KBM-7 (cell line): ENCODE data around the gene PTPRJ.

Source experiments
- DNase-seq: peaks from one replicate; pipeline ENCODE4 v3.0.0-alpha.2; 2015
- in situ Hi-C: fragments of 300-500 bp; cut with MboI; formaldehyde crosslinking; loops from 2 replicates; pipeline ENCODE4 v1.14.3; 2020; ENCODE audit warnings: low sequenced_read_pairs, low pct_unique_long_range_greater_than_20kb, mixed read lengths

Gene PTPRJ

GRCh38 chr11:47991894-47992293, 11.5 kb downstream of the PTPRJ start:
- in situ Hi-C loops, result no loop called here
- no peak for DNase-seq

DNA sequence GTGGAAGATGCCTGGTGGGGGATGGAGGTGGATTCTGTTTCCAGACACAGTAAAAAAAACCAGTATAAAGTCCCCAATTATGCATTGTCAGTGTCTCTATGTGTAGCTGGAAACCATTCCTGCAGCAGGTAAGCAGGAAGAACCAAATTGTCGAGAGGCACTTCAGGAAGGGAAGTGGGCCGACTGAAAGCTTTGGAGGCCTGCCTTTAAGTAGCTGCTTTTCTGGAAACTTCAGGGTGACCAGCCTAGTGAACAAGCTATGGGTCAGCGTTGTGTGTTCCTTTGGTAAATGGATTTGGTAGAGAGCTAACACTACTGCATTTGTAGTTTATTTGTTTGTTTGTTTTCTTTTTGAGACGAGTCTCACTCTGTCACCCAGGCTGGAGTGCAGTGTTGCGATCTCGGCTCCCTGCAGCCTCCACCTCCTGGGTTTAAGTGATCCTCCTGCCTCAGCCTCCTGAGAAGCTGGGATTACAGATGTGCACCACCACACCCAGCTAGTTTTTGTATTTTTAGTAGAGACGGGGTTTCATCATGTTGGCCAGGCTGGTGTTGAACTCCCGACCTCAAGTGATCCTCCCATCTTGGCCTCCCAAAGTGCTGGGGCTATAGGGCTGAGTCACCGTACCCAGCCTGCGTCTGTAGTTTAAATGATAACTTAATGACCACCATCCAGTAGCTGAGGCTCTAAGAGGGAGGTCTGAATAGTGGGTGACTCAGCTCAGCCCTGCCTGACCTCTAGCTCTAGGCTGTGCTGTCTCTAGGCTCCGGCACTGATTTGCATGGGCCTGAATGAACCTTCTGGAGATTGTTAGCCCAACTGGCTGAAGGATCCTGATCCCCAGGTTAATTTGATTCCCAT, 12.8 kb downstream of the PTPRJ start:
- no peak for DNase-seq
- in situ Hi-C loops, result no loop called here

DNA sequence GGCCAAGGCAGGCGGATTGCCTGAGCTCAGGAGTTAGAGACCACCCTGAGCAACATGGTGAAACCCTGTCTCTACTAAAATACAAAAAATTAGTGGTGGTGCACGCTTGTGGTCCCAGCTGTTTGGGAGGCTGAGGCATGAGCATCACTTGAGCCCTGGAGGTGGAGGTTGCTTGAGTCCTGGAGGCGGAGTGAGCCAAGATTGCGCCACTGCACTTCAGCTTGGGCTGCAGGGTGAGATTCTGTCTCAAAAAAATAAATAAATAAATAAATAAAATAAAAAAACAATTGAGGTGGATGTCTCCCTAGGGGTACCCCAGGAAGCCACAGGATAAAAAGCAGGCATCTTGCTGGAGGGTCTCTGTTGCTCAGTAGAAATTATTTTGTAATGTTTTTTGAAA, 14.1 kb downstream of the PTPRJ start:
- no peak for DNase-seq
- in situ Hi-C loops, result no loop called here

- in situ Hi-C loops, result no loop called here
- DNase-seq, result no peak
Observed at GRCh38 chr11:47995360-47995769, 15.0 kb downstream of the PTPRJ start.

- in situ Hi-C loops, result no loop called here
- DNase-seq, result no peak
Observed at GRCh38 chr11:47997063-47998053, 17.0 kb downstream of the PTPRJ start.

DNA sequence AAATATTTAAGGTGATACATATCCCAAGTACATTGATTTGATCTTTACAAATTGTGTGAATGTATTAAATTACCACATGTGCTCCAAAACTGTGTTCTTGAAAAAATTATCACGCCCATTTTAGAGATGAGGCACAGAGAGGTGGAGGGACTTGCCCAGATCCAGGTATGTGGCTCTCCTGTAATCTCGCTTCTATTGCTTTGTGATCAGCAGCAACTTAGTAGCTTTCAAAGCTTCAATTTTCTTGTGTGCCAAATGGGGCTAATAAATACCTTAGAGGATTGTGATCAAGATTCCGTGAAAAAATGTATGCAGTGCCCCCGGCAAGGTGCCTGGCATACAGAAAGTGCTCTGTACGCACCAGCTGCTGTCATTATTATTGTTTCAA, 18.0 kb downstream of the PTPRJ start:
- in situ Hi-C loops, result no loop called here
- no peak for DNase-seq

- no peak for DNase-seq
- in situ Hi-C loops, result no loop called here
Observed at GRCh38 chr11:47998733-47999359, 18.5 kb downstream of the PTPRJ start.

DNA sequence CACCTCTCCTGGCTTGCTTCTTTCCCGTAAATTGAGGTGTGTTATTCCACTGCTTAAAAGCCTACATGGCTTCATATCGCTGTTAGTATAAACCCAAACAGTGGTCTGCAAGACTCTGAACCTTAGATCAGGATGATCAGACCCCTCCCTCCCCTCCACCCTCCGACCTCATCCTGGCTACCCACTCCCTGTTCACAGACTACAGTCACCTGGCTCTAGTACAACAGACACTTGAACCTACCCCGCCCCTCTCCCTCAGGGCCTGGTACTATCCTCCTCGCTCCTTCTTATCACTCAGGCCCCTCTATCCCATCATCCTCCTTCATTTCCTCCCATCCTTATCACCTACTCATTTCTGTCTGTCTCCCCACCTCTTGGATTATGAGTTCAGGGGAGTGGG, 20.1 kb downstream of the PTPRJ start:
- in situ Hi-C loops, result no loop called here
- no peak for DNase-seq

DNA sequence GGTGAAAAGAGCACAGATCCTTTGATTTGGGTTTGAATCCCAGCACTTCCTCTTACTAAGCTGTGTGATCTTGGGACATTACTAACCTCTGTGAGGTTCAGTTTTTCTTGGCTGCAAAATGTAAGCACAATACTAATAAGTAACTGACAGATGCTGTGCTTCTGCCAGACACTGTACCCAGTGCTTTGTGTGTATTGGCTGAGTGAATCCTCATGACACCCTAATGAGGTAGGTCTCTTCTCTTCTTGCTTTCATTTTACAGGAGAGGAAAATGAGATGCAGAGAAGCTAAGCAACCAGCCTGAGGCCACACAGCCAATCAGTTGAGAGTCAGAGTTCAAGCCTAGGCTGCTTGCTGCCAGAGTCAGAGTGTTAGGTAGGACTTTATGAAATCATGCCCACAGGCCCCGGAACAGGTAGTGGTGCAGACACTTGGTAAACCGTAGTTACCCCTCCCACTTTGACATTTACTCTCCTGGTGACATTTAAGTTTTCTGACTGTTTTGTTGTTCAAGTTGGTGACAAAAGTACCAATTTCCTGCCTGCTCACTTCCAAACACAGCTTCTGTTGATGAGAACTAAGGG, 21.2 kb downstream of the PTPRJ start:
- in situ Hi-C loops, result no loop called here
- DNase-seq, result no peak

GRCh38 chr11:48002561-48002960, 22.2 kb downstream of the PTPRJ start:
- no peak for DNase-seq
- in situ Hi-C loops, result no loop called here

DNA sequence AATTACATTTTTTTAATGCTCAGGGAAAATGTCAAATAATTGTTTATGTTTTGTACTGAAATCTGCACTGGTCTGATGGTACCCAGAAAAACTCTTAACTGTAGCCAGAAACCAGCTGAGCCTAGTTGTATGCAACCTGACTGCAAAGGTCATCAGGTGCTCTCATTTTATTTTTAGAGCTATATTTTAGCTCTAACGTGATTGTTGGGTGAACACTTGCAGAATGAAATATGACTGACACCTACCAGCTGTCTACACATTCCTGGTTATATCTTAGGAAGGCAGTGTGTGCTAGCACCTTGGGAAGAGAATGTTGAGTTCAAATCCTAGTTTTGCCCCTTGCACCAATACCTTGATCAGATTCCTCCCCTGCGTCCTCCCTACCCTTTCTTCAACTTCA, 23.6 kb downstream of the PTPRJ start:
- no peak for DNase-seq
- in situ Hi-C loops, result no loop called here

DNA sequence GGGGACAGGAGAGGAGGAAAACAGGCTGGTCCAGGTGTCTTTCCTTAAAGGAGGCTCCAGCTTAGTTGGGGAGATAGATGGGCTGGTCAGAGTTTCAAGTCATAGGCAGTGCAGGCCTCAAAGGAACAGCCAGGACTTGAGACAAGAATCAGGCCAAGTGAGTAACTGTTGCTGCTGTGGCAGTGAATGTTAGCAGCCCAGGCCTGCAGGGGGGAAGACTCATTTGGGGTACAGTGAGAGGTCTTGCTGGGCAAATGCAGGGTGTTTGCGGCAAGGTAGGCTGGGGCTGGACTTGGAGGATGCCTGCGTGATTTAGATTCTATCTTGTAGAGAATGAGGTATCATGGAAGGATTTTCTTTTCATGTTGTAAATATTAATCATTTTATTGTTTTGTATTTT, 24.1 kb downstream of the PTPRJ start:
- in situ Hi-C loops, result no loop called here
- DNase-seq, result no peak

DNA sequence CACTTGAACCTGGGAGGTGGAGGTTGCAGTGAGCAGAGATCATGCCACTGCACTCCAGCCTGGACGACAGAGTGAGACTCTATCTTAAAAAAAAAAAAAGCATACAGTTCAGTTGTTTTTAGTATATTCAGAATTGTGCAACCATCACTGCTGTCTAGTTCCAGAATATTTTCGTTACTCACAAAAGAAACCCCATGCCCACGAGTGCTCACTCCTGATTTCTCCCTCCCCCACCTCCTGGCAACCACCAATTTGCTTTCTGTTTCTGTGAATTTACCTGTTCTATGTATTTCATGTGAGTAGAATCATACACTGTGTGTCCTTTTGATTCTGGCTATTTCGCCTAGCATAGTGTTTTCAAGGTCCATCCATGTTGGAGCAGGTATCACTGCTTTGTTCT, 24.8 kb downstream of the PTPRJ start:
- in situ Hi-C loops, result no loop called here
- no peak for DNase-seq

- DNase-seq, result no peak
- in situ Hi-C loops, result no loop called here
Observed at GRCh38 chr11:48005831-48006270, 25.5 kb downstream of the PTPRJ start.

- in situ Hi-C loops, result no loop called here
- DNase-seq, result no peak
Observed at GRCh38 chr11:48006301-48006992, 26.1 kb downstream of the PTPRJ start.

DNA sequence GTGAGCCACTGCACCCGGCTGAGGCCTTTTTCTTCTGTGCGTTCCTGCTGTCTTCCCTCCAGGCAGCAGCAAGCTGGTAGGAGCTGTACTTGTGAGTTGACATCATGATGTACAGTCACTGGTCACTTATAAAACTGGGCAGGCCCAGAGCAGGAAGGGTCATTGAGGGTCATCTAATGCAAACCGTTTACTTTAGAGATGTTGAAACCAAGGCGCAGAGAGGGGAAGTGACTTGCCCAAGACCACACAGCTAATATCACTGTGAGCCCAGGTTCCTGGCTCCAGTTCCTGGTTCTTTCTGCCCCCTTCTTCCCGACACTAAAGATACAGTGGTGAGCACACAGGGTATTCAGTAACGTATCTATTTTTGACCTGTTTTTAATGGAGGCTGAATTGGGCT, 27.3 kb downstream of the PTPRJ start:
- in situ Hi-C loops, result no loop called here

GRCh38 chr11:48008951-48009270, 28.6 kb downstream of the PTPRJ start:
- no peak for DNase-seq
- in situ Hi-C loops, result no loop called here

More for the DNA sequence above, 27.3 kb downstream of the PTPRJ start:
- no peak for DNase-seq

GRCh38 chr11:48011102-48011797, 30.9 kb downstream of the PTPRJ start:
- DNase-seq, result no peak
- in situ Hi-C loops, result no loop called here
